OCI-LY1 (cell line): ENCODE data around the gene DNM2.

Experiments used
- CTCF ChIP-seq: fragments of 200-600 bp; sonication (generic), shearing (Covaris generic); IDR thresholded peaks from 2 replicates; pipeline ENCODE4 v1.5.1; 2017; ENCODE audit warnings: mild to moderate bottlenecking, antibody characterized with exemption, low read length, moderate library complexity, mixed read lengths
- EZH2 ChIP-seq: fragments of 200-600 bp; sonication (generic), shearing (Covaris generic); IDR thresholded peaks from 2 replicates; pipeline ENCODE4 v1.8.0; 2017; ENCODE audit warnings: borderline replicate concordance, mixed run types, mild to moderate bottlenecking, antibody characterized with exemption, low read length, moderate library complexity, mixed read lengths

- no peak for TF ChIP-seq CTCF
- no peak for TF ChIP-seq EZH2
These were observed 622 bp downstream of the DNM2 start for GRCh38 chr19:10718205-10719196.
